Measurements from ENCODE around the gene DQX1.

Gene DQX1

DNA sequence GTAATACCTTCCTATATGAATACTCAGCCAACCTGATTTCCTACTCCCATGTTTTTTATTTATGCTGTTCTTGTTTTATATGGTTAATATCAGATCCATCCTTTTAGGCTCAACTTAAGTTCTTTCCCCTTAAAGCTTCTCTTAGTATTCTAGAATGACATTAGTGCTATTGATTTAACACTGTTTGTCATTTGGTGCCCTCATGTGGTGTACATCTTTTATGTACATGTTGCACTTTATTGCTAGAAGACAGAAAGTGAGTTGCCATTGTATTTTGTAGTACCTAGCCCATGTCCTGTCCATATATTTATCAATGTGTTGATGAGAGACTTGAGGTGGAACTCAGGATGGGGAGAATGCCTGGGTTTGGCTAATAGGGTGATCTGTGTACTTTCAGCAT, 6.2 kb upstream of the DQX1 start:
- no peak for DNase-seq (ENCODE audit: low read depth)

DNA sequence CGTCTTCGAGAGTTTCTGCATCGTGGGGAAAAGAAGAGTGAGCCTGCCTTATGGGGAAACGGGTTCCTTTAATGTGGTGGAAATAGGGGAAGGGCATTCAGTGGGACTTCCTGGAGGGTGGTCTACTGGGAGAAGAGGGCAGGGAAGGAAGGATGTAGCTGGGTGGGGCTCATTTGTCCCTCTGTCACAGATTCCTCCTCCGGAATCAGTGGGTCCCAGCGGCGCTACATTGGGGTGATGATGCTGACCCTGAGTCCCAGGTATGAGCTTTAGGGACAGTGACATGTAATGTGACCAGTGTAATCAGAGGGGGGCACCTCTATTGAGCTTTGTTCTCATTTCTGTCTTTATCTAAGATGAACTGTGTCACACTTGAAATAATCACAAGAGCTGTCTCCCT, 5.6 kb upstream of the DQX1 start:
- no peak for DNase-seq (ENCODE audit: low read depth)

DNA sequence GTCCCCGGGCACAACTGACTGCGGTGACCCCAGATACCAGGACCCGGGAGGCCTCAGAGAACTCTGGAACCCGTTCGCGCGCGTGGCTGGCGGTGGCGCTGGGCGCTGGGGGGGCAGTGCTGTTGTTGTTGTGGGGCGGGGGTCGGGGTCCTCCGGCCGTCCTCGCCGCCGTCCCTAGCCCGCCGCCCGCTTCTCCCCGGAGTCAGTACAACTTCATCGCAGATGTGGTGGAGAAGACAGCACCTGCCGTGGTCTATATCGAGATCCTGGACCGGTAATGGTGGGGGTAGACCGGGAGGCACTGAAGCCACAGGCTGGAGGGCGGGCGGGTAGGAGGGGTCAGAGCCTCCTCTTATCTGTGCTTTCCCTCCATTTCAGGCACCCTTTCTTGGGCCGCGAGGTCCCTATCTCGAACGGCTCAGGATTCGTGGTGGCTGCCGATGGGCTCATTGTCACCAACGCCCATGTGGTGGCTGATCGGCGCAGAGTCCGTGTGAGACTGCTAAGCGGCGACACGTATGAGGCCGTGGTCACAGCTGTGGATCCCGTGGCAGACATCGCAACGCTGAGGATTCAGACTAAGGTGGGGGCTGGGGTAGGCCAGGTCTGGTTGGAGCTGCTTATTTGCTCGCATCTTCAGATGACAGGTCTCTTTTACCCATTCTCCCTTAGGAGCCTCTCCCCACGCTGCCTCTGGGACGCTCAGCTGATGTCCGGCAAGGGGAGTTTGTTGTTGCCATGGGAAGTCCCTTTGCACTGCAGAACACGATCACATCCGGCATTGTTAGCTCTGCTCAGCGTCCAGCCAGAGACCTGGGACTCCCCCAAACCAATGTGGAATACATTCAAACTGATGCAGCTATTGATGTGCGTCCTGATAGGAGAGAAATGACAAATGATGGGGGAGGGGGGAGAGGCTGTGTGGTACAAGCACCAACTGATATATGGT, 4.5 kb upstream of the DQX1 start:
- no peak for DNase-seq (ENCODE audit: low read depth)

DNA sequence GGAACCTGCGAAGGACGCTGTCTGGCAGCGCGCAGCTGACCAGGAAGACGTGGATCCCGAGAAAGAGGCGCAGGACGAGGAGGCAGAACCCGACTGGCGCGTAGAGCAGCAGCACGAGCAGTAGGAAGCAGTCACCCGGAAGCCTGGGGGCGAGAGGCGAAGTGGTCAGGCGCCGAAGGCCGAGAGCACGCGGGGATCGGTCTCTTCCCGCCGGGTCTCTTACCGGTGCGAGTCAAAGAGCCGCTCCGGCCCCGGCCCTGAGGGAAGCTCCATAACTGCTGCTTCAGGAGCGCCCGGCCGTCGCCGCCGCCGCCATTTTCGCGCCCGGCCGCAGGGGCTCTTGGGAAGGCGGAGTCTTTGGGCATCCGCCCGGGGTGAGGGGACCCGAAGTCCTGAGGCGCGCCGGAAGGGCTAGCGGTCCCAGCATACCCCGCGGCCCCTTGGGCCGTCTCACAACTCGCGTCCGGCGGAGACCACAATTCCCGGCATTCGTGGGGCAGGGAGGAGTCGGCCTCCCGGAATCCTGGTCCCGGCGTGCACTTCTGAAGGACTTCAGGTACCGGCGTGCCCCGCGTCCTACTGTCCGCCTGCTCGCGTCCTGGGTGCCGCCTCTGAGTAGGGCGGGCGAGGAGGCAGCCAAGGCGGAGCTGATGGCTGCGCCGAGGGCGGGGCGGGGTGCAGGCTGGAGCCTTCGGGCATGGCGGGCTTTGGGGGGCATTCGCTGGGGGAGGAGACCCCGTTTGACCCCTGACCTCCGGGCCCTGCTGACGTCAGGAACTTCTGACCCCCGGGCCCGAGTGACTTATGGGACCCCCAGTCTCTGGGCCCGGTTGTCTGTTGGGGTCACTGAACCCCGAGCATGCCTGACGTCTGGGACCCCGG, 3.6 kb upstream of the DQX1 start, which contains the start of the genes AUP1 and HTRA2:
TSS of gene AUP1 (minus strand) at position 350 of the 882 bp plus-strand sequence. CDS start at position 273, 77 bp downstream.
TSS of gene HTRA2 (plus strand) at position 577 of the 882 bp plus-strand sequence. CDS start at position 651, 74 bp downstream.
- DNase-seq (ENCODE audit: low read depth), result peak; percentile 79

DNA sequence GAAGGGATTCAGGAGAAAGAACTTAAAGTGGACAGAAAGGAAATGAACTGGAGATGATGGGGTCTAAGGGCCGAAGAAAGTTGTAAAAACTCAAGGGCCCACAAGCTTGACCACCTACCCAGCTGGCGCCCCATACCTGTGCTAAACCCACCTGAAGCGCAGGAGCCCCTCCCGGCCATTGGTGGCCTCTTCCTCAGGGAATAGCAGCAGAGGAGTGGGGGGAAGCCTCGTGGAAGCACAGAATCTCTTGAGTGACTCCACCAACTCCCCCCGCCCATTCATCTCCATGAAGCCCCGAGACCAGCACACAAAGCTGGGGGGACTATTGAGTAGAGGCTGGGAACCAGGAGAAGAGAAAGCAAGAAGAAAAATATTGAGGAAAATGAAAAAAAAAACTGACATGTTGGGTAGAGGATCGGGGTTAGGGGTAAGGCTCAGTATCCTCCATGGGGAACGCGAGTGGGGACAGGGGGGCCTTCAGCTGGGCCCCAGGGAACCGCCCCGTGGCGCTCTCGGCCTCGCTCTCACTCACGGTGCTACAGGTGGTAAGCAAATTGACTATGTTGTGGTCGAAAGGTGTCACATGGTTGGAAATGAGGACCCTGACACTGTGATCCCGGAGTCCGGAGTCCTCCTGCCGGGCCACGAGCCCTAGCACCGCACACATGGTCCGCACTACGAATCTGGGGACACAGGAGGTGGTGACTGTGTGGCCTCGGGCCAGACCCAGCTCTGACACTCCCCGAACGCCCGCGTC, 2.7 kb upstream of the DQX1 start:
- no peak for DNase-seq (ENCODE audit: low read depth)

DNA sequence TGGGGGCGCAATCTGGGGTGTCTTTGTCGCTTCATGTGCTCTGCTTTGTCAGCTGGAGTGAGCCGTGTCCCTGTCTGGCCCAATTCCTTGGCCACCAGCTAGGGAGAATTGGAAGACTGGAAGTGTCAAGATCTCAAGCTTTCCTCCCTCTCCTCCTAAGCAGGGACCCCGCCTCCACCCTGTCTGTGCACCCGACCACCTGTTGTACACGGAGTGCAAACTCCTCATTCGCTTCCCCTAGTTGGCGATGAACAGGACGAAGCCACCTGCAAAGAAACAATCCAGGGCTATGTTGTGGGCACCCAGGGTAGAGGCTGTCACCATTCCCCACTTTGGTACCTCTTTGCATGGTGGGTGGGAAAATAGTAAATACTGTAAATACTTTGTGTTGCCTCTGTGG, 1.7 kb upstream of the DQX1 start:
- no peak for DNase-seq (ENCODE audit: low read depth)

DNA sequence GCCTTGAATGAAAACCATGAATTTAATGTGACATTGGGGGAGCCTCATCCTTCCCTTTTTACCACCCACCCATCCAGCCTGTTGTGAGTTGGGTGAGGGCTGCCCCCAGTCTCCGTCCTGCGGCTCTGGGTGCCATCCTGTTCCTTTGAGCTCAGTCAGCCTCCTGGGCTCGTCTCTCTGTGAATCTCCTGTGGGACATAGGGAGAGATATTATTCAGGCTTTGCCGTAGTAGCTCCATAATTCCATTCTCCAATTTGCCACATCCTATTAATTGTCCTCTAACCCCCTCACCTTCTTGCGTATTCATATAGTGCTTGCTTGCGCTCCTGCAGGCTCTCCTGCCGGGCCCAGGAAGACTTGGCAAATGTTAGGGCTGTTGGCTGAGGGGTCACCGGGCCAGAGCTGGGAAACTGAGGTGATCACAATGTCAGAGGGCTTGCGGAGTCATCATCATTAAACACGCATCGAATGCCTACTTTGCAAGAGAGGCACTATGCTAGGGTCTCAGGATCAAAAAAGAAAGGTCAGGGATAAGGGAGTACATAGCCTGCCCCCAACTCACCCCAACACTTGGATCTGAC, 709 bp upstream of the DQX1 start:
- no peak for DNase-seq (ENCODE audit: low read depth)

DNA sequence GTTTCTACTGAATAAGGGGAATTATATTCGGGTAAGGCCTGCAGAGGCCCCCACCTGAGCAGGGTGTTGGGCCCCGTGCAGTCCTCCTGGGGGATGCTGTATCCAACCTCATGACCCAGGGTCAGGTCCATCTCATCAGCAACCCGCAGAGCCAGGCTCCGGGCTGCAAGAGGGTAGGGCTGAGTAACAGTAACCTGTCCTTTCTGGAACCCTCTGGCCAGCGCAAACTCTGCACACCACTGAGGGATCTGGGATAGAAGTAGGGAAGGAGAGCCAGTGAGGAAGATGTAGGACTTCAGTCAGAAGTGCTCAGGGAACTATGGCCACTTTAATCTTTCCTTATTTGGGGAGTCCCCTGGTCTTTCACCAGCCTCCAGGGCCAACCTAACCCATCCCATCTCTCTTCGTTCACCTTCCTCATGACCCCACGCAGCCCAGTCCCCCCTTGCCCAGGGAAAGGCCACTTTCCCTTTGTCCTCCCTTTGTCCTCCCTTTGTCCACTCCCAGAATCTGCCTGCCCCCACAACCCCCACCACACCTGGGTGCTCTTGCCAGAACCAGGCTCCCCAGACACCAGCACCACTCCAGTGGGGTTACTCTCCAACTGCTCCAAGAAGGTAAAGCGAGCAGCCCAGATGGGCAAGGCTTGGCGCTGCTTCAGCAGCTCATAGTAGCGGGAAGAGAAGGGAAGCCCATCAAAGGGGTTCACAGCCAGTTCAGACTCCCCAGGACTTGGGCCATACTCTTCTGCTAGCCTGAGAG, 895 bp downstream of the DQX1 start:
- no peak for DNase-seq (ENCODE audit: low read depth)

DNA sequence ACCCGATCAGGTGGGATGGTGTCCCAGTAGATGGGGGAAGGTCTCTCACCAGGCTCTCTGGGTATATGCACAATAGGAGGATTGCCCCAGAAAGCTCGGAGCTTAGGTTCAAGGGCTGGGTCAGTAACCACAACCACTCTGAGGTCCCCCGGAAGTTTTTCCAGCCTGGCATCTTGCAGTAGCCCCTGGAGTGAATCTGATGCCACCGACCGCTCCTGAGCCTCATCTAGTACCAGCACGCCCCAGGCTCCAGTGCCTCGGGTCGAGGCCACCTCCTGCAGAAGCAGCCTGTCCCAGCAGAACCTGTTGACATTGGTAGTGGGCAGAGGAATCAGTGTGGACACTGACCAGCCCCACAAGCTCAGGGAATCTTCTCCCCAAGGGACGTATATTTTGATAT, 2.0 kb downstream of the DQX1 start:
- no peak for DNase-seq (ENCODE audit: low read depth)

DNA sequence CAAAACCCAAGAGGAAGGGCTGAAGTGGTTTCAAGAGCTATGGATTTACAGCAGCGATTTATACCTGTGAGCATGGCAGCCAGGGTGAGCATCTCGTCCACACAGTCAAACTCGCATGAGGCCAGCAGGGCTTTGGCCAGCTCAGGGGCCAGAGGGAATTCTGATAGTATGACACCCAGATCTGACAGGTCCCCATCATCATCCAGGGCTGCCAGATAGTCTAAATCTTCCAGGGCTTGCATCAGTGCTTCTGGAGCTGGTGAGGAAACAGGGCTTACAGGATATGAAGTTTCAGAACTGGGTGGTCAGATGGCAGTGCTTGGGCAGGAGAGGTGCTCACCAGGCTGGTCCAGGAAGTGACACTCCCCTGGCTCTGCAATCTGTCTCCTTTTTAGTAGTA, 3.5 kb downstream of the DQX1 start:
- no peak for DNase-seq (ENCODE audit: low read depth)

DNA sequence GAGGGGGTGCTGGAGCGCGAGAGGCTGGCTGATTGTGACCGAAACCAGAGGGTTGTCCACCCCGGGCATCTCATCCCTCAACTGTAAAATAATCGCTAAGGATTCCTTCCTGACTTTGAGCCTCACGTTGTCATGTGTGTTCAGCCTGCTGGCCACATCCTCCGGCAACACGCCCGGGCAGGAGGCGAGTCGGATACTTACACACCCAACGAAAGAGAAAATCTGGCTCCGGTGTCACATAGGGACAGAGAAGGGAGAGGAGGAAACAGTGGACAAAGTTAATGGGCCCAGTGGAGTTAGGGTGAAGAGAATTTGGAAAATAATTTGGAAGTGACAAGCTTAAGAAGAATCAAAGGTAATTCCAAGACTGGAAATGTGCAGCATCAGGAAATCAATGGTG, 9.4 kb downstream of the DQX1 start:
- no peak for DNase-seq (ENCODE audit: low read depth)

DNA sequence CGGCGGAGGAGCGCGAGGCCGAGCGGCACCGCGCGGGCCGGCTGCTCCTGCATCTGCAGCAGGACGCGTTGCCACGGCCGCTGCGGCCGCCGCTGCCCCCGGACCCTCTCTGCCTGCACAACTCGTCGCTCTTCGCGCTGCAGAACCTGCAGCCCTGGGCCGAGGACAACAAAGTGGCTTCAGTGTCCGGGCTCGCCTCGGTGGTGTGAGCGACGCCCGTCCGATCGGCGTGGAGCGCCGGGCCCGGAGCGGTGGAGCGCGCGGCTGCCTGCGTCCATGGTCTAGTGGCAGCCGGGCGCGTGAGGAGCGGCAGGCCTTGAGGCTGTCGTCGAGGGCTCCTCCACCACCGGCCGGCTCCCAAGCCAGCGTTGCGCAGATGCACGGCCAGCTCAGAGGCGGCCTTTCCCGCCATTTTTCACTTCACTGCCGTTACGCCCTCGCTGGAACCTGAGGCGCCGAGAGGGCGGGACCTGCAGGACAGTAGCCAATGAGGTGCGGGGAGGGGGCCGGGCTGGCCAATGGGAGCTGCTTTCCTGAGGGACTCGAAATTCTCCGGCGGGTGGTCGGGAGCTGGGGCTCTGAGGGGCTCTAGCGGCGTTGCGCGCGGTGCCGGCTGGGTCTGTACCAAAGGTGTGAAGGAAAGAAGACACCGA, 9.9 kb downstream of the DQX1 start:
- peak; percentile 69 for DNase-seq (ENCODE audit: low read depth)

DNA sequence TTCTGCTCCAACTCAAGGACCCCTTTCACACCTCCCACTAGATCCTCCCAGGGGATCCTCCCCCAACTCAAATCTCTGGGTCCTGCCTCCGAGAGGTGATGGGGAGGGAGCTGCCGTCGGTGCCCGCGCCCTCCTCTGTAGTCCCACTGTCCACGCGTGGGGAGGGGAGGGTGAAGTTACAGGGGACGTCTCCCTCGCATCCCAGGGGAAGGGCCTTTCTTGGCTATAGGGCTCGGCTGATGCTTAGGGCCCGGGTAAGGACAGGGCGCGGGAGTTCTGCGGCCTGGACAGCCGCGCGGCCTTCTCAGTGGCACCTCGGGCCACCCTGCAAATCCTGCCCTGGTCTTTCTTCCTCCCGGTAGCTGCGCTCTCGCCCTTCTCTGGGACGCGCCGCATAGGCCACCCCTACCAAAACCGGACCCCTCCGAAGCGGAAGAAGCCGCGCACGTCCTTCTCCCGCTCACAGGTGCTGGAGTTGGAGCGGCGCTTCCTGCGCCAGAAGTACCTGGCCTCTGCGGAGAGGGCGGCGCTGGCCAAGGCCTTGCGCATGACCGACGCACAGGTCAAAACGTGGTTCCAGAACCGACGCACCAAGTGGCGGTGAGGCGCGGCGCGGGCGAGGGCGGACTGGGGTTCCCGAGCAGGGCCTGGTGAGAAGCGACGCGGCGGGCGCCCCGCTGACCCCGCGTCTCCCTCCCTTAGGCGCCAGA, 10.6 kb downstream of the DQX1 start:
- no peak for DNase-seq (ENCODE audit: low read depth)

DNA sequence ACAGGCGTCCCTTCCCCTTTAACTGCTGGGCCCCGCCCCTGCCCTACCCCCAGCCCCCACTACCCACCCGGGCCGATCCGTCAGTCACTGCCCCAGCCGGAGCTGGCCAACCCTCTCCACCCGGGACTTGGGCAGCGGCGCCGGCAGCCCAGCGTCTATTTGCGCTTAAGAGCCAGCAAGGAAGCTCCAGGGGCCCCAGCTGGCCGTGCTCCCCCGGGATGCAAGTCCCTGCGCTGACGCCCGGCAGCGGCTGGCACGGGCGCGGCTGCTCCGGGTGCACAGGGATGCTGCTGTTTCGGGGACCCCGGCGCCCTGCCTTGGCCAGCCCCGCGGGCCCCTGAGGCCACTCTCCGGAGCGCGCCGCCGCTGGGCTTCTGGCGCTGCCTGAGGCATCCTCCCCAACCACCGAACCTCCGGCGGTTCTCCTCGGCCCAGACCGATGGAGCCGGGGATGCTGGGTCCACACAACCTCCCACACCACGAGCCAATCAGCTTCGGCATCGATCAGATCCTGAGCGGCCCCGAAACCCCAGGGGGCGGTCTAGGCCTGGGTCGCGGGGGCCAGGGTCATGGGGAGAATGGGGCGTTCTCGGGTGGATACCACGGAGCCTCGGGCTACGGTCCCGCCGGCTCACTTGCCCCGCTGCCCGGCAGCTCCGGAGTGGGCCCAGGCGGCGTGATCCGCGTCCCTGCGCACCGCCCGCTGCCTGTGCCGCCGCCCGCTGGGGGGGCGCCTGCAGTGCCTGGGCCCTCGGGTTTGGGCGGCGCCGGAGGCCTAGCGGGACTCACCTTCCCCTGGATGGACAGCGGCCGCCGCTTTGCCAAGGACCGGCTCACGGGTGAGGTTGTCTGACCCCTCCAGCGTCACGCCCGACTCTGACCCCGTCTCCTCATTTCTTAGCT, 11.4 kb downstream of the DQX1 start, which contains the start of gene TLX2:
TSS of gene TLX2 (plus strand) at position 83 of the 903 bp plus-strand sequence. CDS start at position 440, 357 bp downstream.
- DNase-seq (ENCODE audit: low read depth), result no peak

DNA sequence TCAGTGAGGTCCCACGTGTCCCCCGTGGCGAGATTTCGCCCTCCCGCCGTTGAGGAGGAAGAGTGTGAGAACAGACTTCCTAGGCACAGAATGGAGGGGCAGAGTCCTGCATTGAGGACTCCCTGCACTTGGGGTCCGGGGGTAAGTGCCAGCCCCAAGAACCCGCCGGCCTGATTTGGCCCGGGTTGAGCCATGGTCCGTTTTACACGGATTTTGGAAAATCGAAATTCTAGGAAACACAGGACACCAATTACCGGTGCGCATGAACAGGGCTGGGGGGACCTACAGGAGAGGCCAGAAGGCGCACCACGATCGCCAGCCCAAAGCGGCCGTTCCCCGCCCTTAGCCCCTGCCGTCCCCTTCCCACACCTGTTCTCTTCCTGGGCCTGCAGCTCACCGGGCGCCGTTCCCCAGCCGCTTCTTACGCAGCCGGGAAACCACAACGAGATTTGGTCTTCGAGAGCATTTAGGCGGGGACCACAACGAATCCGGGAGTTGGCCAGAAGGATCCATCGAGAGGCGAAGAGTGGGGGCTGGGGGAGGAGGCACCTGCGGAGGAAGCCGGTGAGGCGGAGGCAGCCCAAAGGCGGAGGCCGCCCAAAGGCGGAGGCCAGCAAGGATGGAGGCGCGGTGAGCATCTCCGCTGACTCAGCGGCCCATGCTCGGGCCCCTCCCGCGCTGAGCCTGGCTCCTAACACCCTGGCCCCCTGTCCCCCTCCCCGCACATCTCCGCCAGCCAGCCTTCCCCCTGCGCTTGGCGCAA, 12.2 kb downstream of the DQX1 start:
- DNase-seq (ENCODE audit: low read depth), result no peak

DNA sequence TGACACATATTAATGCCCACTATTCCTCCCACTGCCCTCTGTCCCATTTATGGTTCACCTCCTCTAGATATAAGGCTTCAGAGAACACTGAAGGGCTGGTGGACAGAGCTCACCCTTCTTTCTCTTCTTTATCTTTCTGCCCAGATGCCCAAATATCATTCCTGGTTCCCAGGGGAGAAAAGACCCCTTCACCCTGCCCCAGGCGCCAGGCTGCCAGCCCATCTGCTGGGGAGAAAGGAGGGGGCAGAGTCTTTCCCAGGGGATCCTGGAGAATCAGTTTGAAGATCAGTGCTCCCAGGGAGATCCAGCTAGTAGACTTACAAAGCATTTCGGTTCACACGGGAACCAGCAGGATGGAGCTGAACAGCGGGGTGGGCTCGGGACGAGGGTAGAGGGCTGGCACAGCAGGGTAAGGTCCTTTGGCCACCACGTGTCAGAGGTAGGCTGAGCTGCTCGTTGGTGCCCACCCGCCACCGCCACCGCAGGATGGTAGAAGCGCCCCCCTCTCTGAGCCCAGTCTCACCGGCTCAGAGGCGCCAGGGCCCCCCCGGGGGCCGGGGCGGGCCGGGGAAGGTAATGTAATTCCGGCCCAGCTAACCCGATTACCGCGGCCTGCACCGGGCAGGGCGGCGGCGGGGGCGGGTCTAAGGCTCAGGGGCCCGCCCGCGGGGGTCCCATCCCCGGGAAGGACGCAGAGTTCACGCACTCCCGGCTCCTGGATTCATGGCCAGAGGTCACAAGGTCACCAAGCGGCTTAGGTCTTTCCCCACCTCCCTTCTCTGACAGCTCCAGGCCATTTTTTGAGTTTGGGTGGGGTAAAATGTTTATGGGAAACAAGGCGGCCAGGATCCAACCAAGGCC, 13.1 kb downstream of the DQX1 start:
- DNase-seq (ENCODE audit: low read depth), result no peak
